Retinal pigment epithelial cell (primary cell): ENCODE measurements around the gene SYNE3.

Experiments used
- DNase-seq: peaks from one replicate; pipeline ENCODE4 v3.0.0-alpha.2; 2010; ENCODE audit warnings: low read depth
- H3K4me3 ChIP-seq: 2 replicates; pipeline ENCODE4 v1.5.1; 2011; ENCODE audit warnings: mild to moderate bottlenecking, low read length, control low read depth, moderate library complexity
- TF ChIP-seq, protein P1 (sequence below): conservative IDR thresholded peaks from 2 replicates; pipeline ENCODE4 v1.5.1; 2011; ENCODE audit warnings: low read depth, low read length, control low read depth, inconsistent platforms

SYNE3 gene

DNA sequence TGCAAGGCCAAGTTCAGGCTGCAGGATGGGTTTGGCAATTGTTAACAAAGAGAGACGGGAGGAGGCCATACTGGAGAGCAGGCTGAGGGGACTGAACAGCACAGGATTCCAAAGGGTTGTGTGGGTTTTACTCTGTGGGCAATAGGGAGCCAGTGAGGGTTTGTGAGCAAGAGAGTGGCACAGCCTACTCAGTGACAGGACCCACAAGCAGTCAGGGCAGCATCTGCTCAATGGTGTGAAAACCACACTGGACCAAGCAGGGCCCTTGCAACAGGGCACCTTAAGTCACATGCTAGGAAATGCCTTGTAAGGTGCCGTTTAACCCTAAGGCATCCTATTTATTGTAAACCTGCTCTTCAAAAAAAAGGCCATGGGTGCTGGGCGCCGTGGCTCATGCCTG is 22.0 kb downstream of the SYNE3 start:
- DNase-seq, result no peak
- TF ChIP-seq, protein P1, sequence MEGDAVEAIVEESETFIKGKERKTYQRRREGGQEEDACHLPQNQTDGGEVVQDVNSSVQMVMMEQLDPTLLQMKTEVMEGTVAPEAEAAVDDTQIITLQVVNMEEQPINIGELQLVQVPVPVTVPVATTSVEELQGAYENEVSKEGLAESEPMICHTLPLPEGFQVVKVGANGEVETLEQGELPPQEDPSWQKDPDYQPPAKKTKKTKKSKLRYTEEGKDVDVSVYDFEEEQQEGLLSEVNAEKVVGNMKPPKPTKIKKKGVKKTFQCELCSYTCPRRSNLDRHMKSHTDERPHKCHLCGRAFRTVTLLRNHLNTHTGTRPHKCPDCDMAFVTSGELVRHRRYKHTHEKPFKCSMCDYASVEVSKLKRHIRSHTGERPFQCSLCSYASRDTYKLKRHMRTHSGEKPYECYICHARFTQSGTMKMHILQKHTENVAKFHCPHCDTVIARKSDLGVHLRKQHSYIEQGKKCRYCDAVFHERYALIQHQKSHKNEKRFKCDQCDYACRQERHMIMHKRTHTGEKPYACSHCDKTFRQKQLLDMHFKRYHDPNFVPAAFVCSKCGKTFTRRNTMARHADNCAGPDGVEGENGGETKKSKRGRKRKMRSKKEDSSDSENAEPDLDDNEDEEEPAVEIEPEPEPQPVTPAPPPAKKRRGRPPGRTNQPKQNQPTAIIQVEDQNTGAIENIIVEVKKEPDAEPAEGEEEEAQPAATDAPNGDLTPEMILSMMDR, result no peak
- no peak overlapping the region for H3K4me3 ChIP-seq

DNA sequence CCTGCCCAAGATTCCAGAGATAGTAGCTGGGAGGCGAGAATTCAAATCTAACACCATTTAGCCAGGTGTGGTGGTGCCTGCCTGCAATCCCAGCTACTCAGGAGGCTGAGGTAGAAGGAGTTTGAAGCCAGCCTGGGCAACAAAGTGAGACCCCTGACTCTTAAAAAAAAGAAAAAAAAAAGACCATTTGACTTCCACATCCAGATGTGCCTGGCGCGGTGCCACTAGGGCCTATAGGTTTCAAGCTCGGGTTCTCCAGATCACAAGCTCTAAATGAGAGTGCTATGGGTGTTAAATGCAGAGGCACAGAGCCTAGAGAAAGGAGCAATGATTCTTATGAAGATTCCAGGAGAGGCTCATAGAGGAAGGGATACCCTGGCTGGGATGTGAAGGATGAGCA is 22.5 kb downstream of the SYNE3 start:
- no peak overlapping the region for H3K4me3 ChIP-seq
- DNase-seq, result no peak
- TF ChIP-seq, protein P1, result no peak

- no peak for DNase-seq
- no peak overlapping the region for H3K4me3 ChIP-seq
- TF ChIP-seq, protein P1, result no peak
These were observed 22.9 kb downstream of the SYNE3 start for GRCh38 chr14:95493503-95493902.

GRCh38 chr14:95491936-95492608 is 24.4 kb downstream of the SYNE3 start:
- no peak for DNase-seq
- H3K4me3 ChIP-seq, result no peak overlapping the region
- TF ChIP-seq, protein P1, result no peak

DNA sequence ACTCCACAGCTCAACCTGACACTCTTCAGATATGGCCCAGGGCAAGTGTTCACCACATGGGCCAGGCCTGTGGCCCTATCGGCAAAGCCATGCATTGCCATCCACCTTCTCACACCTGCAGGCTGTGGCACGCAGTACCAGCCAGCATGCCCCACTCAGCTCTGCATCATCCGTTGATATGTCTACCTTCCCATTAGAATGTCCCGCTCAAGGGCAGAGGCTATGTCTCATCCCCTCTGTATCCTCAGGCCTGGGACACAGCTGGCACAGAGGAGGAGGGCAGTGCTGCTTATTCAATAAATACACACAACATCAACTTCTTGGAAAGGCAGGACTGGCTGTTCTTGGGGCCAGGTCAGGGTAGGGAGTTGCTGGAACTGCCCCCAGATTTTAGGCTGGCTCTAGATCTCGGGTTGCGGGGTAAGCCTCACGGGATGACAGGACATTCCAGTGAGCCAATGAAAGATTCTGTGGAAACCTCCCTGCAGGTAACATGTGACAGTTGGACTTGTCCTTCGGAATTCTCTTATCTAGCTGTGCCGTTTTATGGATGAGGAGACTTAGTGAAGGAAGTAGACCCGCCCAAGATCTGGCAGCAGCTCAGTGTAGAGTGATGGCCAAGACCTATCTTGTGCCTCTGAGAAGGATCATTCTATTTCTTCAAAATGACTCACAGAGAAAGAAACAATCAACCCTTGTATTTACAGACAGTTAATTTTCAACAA is 25.6 kb downstream of the SYNE3 start:
- TF ChIP-seq, protein P1, result no peak
- no peak for DNase-seq
- no peak overlapping the region for H3K4me3 ChIP-seq

GRCh38 chr14:95490138-95490509 is 26.3 kb downstream of the SYNE3 start:
- TF ChIP-seq, protein P1, result no peak
- no peak overlapping the region for H3K4me3 ChIP-seq
- DNase-seq, result no peak
